Retinal pigment epithelial cell (primary cell): ENCODE data around the gene TMEM235.
"Not testable (repeated sequence)": the region's sequence is repeated elsewhere in the genome, so short reads cannot be mapped to it uniquely, and the experiment has no call there.

Source experiments
- DNase-seq: peaks from one replicate; pipeline ENCODE4 v3.0.0-alpha.2; 2010; ENCODE audit warnings: low read depth
- H3K4me3 ChIP-seq: 2 replicates; pipeline ENCODE4 v1.5.1; 2011; ENCODE audit warnings: mild to moderate bottlenecking, low read length, control low read depth, moderate library complexity
- CTCF ChIP-seq: conservative IDR thresholded peaks from 2 replicates; pipeline ENCODE4 v1.5.1; 2011; ENCODE audit warnings: low read depth, low read length, control low read depth, inconsistent platforms

Gene TMEM235

GRCh38 chr17:78233678-78234077 is 2.2 kb downstream of the TMEM235 start:
- no peak overlapping the region for H3K4me3 ChIP-seq
- no peak for TF ChIP-seq CTCF
- DNase-seq: no peak

- TF ChIP-seq CTCF: no peak
- DNase-seq: no peak
- H3K4me3 ChIP-seq: no peak overlapping the region
These were observed 2.9 kb downstream of the TMEM235 start for GRCh38 chr17:78234261-78234865.

GRCh38 chr17:78235022-78235421 is 3.6 kb downstream of the TMEM235 start:
- DNase-seq, H3K4me3 ChIP-seq: not testable (repeated sequence)

- no peak for TF ChIP-seq CTCF
- DNase-seq: no peak
- no peak overlapping the region for H3K4me3 ChIP-seq
These were observed 4.5 kb downstream of the TMEM235 start for GRCh38 chr17:78235885-78236284.

GRCh38 chr17:78236362-78237127 is 5.1 kb downstream of the TMEM235 start:
- H3K4me3 ChIP-seq: no peak overlapping the region
- no peak for TF ChIP-seq CTCF
- DNase-seq: no peak

- DNase-seq: no peak
- no peak for TF ChIP-seq CTCF
- H3K4me3 ChIP-seq: no peak overlapping the region
These were observed 6.1 kb downstream of the TMEM235 start for GRCh38 chr17:78237401-78238012.

GRCh38 chr17:78238823-78239488 is 7.5 kb downstream of the TMEM235 start:
- H3K4me3 ChIP-seq: no peak overlapping the region
- no peak for DNase-seq
- TF ChIP-seq CTCF: no peak
